ENCODE data around the gene NMT2. TPM values are rescaled to one million over a fixed set of nuclear protein-coding genes. Genes with fewer than 3 reads are reported as not detected.

NMT2 gene
- total RNA-seq, 1 donor from 2014 or later, result 15.2 TPM

DNA sequence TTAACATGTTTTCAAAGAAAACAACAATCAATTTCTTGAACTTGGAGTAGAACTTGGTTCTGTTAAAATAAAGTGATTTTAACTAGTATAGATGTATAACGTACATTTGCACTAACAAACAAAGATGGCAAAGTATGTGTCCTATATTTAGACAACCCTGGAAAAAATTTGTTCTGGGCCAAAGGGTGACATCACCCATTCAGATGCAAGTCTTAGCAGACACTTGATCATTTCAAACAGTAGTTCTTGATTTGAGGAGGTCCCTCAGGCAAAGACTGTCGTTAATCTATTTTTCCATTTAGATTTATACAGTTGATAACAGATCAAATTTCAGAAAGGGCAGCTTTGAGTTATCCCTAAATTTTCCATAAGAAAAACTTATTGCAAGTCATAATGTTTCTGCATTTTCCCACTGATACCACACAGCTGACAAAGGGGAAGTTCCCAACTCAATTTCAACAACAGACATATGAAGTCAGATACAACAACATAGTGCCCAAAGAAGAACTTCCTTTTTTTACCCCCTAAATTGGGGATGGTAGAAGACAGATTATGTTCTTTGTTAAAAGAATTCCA lies 5.2 kb downstream of the NMT2 start:
- no peak for DNase-seq (ENCODE audit: extremely low spot score in 2 of 2)
- Histone ChIP-seq H3K27me3 (no peaks in the 10 kb centered on the region), H3K4me1 (peaks cover 38% of the 10 kb centered on the region), H3K9me3 (no peaks in the 10 kb centered on the region), H3K27ac (no peak overlapping the region), H3K4me3 (no peak overlapping the region), H3K36me3 (no peaks in the 10 kb centered on the region)
- intact Hi-C loops (cut with DNase I), result no loop called here
- TF ChIP-seq, protein P1, sequence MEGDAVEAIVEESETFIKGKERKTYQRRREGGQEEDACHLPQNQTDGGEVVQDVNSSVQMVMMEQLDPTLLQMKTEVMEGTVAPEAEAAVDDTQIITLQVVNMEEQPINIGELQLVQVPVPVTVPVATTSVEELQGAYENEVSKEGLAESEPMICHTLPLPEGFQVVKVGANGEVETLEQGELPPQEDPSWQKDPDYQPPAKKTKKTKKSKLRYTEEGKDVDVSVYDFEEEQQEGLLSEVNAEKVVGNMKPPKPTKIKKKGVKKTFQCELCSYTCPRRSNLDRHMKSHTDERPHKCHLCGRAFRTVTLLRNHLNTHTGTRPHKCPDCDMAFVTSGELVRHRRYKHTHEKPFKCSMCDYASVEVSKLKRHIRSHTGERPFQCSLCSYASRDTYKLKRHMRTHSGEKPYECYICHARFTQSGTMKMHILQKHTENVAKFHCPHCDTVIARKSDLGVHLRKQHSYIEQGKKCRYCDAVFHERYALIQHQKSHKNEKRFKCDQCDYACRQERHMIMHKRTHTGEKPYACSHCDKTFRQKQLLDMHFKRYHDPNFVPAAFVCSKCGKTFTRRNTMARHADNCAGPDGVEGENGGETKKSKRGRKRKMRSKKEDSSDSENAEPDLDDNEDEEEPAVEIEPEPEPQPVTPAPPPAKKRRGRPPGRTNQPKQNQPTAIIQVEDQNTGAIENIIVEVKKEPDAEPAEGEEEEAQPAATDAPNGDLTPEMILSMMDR (IDR thresholded peaks at IDR 0.05), result no peak
- TF ChIP-seq POLR2AphosphoS5 (IDR thresholded peaks at IDR 0.05; ENCODE audit: insufficient read depth in 1 of 2, low read depth in 1 of 2) (no peak), POLR2A (IDR thresholded peaks at IDR 0.05) (no peak)

DNA sequence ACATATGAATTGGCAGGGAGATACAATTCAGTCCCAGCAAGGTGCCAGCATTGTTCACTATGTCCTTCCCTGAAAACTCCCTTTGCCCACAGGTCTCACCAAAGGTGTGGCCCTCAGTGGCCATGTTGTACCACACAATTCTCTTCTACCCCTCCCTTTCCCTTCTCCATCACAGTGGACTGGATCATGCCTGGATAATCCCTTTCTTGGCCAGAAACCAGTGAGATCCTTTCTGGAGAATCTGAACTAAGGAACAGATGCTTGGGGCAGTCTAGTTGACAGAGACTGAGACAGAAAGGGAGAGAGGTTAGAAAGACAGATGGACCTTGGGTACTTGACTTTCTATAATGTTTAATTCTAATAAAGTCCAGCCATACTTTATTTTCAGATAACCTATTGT lies 9.5 kb downstream of the NMT2 start:
- H3K4me3 ChIP-seq, result no peak overlapping the region
- no peak overlapping the region for H3K27ac ChIP-seq
- H3K27me3 ChIP-seq, result no peaks in the 10 kb centered on the region
- intact Hi-C loops (cut with DNase I), result no loop called here
- no peak for DNase-seq (ENCODE audit: extremely low spot score in 2 of 2)
- no peaks in the 10 kb centered on the region for H3K36me3 ChIP-seq
- no peaks in the 10 kb centered on the region for H3K9me3 ChIP-seq
- H3K4me1 ChIP-seq, result peaks cover 29% of the 10 kb centered on the region
- TF ChIP-seq POLR2AphosphoS5 (IDR thresholded peaks at IDR 0.05; ENCODE audit: insufficient read depth in 1 of 2, low read depth in 1 of 2) (no peak), POLR2A (IDR thresholded peaks at IDR 0.05) (no peak)
- TF ChIP-seq, protein P1 (IDR thresholded peaks at IDR 0.05), result no peak

DNA sequence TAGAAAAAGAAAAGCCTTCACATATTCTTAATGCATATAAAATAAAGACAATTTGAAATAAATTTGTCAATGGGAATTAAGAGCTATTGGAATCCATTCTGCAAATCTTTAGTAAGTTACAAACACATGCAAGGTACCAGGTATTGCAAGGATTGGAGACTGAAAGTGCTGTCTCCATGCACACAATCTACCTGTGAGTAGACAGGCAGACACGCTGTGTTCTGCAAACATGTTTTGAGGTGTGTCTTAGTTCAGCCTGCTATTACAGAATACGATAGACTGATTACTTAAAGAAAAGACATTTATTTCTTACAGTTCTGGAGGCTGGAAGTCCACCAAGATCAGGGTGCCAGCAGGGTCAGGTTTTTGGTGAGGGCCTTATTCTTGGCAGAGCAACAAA lies 10.0 kb downstream of the NMT2 start:
- no peak for DNase-seq (ENCODE audit: extremely low spot score in 2 of 2)
- no peak for TF ChIP-seq POLR2A (IDR thresholded peaks at IDR 0.05)
- no peak for TF ChIP-seq POLR2AphosphoS5 (IDR thresholded peaks at IDR 0.05; ENCODE audit: insufficient read depth in 1 of 2, low read depth in 1 of 2)
- TF ChIP-seq, protein P1 (IDR thresholded peaks at IDR 0.05), result no peak
- no peaks in the 10 kb centered on the region for H3K27me3 ChIP-seq
- no peaks in the 10 kb centered on the region for H3K9me3 ChIP-seq
- intact Hi-C loops (cut with DNase I), result no loop called here
- no peak overlapping the region for H3K4me3 ChIP-seq
- peaks cover 26% of the 10 kb centered on the region for H3K4me1 ChIP-seq
- H3K27ac ChIP-seq, result no peak overlapping the region
- no peaks in the 10 kb centered on the region for H3K36me3 ChIP-seq

DNA sequence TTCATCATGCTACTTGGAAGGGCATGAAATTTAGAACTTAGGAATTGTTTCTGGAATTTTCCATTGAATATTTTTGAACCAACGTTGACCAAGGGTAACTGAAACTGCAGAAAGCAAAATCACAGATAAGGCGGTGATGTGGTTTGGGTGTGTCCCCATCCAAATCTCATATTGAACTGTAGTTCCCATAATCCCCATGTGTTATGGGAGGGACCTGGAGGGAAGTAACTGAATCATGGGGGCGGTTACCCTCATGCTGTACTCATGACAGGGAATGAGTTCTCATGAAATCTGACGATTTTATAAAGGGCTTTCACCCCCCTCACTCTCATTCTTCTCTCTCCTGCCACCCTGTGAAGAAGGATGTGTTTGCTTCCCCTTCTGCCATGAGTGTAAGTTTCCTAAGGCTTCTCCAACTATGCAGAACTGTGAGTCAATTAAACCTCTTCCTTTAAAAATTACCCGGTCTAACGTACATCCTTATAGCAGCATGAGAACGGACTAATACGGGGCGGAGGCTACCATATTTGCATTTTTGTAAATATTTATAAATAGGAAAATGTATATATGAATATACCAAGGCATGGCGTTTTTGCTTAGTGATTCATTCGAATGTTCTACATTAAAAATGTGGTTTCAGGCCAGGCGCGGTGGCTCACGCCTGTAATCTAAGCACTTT lies 12.4 kb downstream of the NMT2 start:
- Histone ChIP-seq H3K4me3 (no peak overlapping the region), H3K27ac (no peak overlapping the region), H3K27me3 (no peaks in the 10 kb centered on the region), H3K4me1 (peaks cover 25% of the 10 kb centered on the region), H3K36me3 (no peaks in the 10 kb centered on the region), H3K9me3 (no peaks in the 10 kb centered on the region)
- no peak for DNase-seq (ENCODE audit: extremely low spot score in 2 of 2)
- TF ChIP-seq, protein P1 (IDR thresholded peaks at IDR 0.05), result no peak
- intact Hi-C loops (cut with DNase I), result no loop called here

DNA sequence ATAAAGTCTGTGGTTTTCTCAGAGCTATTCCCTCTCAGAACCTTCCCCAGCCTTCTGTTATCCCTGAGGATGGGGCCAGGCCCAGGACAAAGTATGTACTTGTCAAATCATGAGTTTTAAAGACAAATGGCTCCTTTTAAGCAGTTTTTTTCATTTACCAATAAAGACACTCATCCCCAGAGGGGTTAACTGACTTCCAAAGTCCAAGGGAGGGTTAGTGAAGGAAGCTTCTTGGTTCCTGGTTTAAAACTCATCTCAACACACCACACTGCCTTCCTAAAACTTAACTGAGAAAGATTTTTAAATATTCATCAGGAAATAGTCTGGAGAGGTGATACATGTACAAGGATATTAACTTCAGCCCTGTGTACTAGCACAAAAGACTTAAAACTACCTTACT lies 15.9 kb downstream of the NMT2 start:
- Histone ChIP-seq H3K36me3 (no peaks in the 10 kb centered on the region), H3K4me3 (no peak overlapping the region), H3K4me1 (peaks cover 10% of the 10 kb centered on the region), H3K27me3 (no peaks in the 10 kb centered on the region), H3K9me3 (no peaks in the 10 kb centered on the region), H3K27ac (no peak overlapping the region)
- intact Hi-C loops (cut with DNase I), result no loop called here
- no peak for TF ChIP-seq POLR2AphosphoS5 (IDR thresholded peaks at IDR 0.05; ENCODE audit: insufficient read depth in 1 of 2, low read depth in 1 of 2)
- no peak for TF ChIP-seq POLR2A (IDR thresholded peaks at IDR 0.05)
- TF ChIP-seq, protein P1 (IDR thresholded peaks at IDR 0.05), result no peak
- DNase-seq (ENCODE audit: extremely low spot score in 2 of 2), result no peak
